Measurements from ENCODE around the gene SAPCD2.

The SAPCD2 gene

DNA sequence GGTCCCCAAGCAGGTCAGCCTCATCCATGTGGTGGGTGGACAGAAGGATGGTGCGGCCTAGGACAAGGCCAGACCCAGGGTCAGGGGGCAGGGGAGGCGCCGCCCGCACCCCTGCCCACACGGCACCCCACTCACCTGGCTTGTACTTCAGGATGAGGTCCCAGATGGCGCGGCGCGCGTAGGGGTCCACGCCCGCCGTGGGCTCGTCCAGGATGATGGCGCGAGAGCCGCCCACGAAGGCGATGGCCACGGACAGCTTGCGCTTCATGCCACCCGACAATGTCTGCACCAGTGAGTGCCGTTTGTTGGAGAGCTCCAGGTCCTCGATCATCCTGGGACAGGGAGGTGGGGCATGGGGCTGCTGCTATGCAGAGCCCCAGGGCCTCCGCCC lies 54.8 kb downstream of the SAPCD2 start:
- TF ChIP-seq, protein P1, sequence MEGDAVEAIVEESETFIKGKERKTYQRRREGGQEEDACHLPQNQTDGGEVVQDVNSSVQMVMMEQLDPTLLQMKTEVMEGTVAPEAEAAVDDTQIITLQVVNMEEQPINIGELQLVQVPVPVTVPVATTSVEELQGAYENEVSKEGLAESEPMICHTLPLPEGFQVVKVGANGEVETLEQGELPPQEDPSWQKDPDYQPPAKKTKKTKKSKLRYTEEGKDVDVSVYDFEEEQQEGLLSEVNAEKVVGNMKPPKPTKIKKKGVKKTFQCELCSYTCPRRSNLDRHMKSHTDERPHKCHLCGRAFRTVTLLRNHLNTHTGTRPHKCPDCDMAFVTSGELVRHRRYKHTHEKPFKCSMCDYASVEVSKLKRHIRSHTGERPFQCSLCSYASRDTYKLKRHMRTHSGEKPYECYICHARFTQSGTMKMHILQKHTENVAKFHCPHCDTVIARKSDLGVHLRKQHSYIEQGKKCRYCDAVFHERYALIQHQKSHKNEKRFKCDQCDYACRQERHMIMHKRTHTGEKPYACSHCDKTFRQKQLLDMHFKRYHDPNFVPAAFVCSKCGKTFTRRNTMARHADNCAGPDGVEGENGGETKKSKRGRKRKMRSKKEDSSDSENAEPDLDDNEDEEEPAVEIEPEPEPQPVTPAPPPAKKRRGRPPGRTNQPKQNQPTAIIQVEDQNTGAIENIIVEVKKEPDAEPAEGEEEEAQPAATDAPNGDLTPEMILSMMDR (IDR thresholded peaks at IDR 0.05; ENCODE audit: borderline replicate concordance, insufficient read depth, low read depth, low read length) = no peak
- no peak overlapping the region for H3K4me3 ChIP-seq (ENCODE audit: low read depth, low read length)

DNA sequence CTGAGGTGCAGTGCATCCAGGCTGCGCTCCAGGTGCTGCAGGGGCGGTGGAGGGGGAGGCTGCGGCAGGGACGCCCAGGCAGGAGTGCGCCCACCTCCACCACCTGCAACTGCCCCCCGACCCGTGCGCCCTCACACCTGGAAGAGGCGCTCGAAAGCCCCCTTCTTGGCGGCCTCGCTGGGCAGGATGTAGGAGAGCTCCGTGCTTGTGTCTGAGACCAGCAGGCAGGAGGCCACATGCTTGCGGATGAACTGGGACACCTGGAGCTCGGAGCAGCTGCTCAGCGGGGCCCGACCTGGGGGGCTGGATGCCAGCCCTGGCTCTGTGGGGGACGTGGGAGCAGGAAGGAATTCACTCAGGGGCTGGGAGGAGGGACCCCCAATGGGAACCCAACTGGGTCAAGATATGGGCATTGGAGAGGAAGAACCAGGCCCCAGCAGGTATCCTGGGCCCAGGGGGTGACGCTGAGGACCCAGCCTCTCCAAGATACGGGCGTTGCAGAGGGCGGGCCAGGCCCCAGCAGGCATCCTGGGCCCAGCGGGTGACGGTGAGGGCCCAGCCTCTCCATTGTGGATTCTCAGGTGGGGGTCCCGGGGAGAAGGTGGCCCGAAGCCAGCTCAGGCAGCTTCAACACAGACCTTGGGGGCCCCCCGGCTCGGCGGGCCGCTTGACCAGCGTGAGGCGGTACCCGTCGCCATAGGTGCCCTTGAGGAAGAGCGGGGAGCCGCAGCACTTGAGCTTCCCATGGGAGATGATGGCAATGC lies 55.4 kb downstream of the SAPCD2 start:
- no peak overlapping the region for H3K4me3 ChIP-seq (ENCODE audit: low read depth, low read length)
- TF ChIP-seq, protein P1 (IDR thresholded peaks at IDR 0.05; ENCODE audit: borderline replicate concordance, insufficient read depth, low read depth, low read length) = no peak

DNA sequence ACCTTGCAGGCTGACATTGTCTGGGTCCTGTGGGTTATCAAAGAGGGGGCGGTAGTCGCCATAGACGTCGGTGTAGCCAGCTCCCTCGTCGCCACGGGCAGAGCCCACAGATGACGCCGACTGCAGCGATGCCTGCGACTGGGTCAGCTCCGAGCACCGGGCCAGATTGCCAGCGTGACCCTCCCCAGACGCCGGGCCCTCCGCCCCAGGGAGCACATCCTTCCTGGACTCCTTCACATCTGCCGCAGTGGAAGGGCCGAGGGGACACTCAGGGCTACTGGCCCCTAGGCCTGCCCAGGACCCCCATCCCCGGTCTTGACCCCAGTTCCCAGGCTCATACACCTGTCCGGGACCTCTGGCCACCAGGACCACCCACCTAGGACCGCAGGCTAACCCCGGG lies 56.2 kb downstream of the SAPCD2 start:
- TF ChIP-seq, protein P1 (IDR thresholded peaks at IDR 0.05; ENCODE audit: borderline replicate concordance, insufficient read depth, low read depth, low read length) = no peak
- H3K4me3 ChIP-seq (ENCODE audit: low read depth, low read length) = no peak overlapping the region

DNA sequence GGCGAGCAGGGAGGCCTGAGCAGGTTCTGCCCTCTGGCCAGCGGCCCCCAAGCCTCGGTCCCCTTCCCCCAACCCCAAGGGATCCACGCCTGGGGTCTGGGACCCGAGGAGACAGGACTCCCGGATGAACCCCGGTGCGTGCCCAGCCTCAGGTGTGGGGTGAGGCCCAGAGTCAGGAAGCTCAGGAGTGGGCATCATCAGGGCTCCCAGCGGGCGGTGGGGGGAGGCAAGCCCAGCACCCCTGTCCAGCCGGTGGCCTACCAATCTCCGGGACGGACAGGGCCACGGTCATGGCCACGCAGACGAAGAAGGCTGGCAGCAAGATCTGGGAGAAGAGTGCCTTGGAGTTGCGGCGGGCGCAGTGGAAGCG lies 56.8 kb downstream of the SAPCD2 start:
- no peak overlapping the region for H3K4me3 ChIP-seq (ENCODE audit: low read depth, low read length)
- TF ChIP-seq, protein P1 (IDR thresholded peaks at IDR 0.05; ENCODE audit: borderline replicate concordance, insufficient read depth, low read depth, low read length) = no peak

DNA sequence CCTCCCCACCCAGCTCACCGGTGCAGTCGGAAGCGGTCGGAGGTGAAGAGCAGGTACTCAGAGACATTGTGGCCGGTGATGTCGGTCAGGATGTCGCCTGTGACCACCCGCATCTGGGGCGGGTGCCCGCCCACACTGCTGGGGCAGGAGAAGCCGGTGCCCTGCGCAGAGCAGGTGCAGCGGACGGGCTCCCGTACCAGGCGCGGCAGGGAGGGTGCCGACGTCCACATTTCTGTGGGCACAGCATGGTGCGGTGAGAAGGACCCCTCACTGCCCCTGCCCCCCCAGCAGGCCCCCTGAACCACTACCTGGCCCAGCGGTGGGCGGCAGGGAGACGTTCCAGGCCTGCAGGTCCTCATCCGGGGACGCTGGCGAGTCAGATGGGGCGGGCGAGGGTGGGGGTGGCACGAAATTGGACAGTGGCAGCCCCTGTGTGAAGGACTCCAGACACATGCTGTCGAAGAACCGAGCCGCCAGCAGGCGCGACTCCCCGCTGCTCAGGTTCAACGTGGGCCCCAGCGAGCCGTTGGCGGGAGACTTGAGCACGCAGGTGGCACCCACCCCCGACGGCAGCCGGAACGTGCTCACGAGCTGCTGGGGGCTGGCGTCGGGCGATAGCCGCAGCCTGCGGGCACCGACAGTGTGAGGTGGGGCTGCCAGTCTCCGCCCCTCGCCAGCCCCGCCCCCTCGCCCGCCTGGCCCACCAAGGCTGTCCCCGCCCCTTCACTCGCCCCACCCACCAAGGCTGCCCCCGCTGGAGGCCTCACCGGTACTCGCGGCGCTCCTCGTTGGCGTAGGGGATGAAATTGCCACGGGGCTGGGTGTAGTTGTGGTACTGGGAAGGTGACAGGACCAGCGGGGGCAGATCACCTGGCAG lies 57.4 kb downstream of the SAPCD2 start:
- TF ChIP-seq, protein P1 (IDR thresholded peaks at IDR 0.05; ENCODE audit: borderline replicate concordance, insufficient read depth, low read depth, low read length) = no peak
- H3K4me3 ChIP-seq (ENCODE audit: low read depth, low read length) = no peak overlapping the region

All from GM12875 (cell line).